ENCODE data around the gene PIP4K2C.
"Not testable (repeated sequence)": the region's sequence is repeated elsewhere in the genome, so short reads cannot be mapped to it uniquely, and the experiment has no call there.

Gene PIP4K2C

GRCh38 chr12:57631566-57632072, 40.6 kb downstream of the PIP4K2C start:
- TF ChIP-seq CTCF (IDR thresholded peaks at IDR 0.05; ENCODE audit: low read depth, low read length): no peak

GRCh38 chr12:57632073-57632957, 41.3 kb downstream of the PIP4K2C start:
- no peak for TF ChIP-seq CTCF (IDR thresholded peaks at IDR 0.05; ENCODE audit: low read depth, low read length)
- no peak for DNase-seq (ENCODE audit: extremely low read depth, low read depth)

More at GRCh38 chr12:57631566-57632072, 40.6 kb downstream of the PIP4K2C start:
- no peak for DNase-seq (ENCODE audit: extremely low read depth, low read depth)

GRCh38 chr12:57632958-57633840, 42.2 kb downstream of the PIP4K2C start, which contains the start of gene B4GALNT1:
TSS of gene B4GALNT1 (minus strand) at chr12:57633201. CDS start at chr12:57632132, 1,069 bp downstream.
- DNase-seq (ENCODE audit: extremely low read depth, low read depth): no peak
- peak; percentile 76 for TF ChIP-seq CTCF (IDR thresholded peaks at IDR 0.05; ENCODE audit: low read depth, low read length)

GRCh38 chr12:57636731-57637130, 45.7 kb downstream of the PIP4K2C start:
- DNase-seq (ENCODE audit: extremely low read depth, low read depth): not testable (repeated sequence)

GRCh38 chr12:57637364-57637763, 46.4 kb downstream of the PIP4K2C start:
- DNase-seq (ENCODE audit: extremely low read depth, low read depth): no peak
- no peak for TF ChIP-seq CTCF (IDR thresholded peaks at IDR 0.05; ENCODE audit: low read depth, low read length)

- DNase-seq (ENCODE audit: extremely low read depth, low read depth): no peak
- no peak for TF ChIP-seq CTCF (IDR thresholded peaks at IDR 0.05; ENCODE audit: low read depth, low read length)
Measured at GRCh38 chr12:57638096-57638495, 47.1 kb downstream of the PIP4K2C start.

GRCh38 chr12:57640175-57641042, 49.4 kb downstream of the PIP4K2C start:
- DNase-seq (ENCODE audit: extremely low read depth, low read depth): no peak
- TF ChIP-seq CTCF (IDR thresholded peaks at IDR 0.05; ENCODE audit: low read depth, low read length): no peak

Data from AG09319 (cell line).